Fibroblast of skin of left quadriceps (primary cell): ENCODE data around the gene AP5Z1.

Experiments
- DNase-seq, 2 experiments: peaks; one replicate each; pipeline ENCODE4 v3.0.0-alpha.2; 2013; ENCODE audit warnings: low read depth in 2 of 2

AP5Z1 gene

GRCh38 chr7:4840079-4840501 lies 64.7 kb downstream of the AP5Z1 start:
- no peak for DNase-seq
